ENCODE results near the gene ORM2.

The ORM2 gene

DNA sequence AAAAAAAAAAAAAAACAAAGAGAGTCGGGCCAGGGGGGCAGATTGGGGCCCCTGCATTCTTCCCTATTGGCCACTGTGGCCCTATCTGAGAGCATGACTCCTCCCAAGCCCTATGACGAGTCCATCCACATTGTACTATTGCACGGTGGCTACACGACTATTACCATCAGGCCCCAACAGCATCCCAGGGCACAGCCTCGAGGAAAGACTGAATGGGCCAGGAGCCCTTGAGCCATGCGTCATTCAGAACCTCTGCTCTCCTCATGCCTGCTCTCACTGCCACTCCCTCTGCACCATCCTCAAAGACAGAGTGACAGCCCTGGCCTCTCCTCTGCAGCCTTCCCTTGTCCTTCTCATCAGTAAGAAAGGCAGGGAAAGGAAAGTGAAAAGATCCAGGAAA, 26.9 kb upstream of the ORM2 start:
- Histone ChIP-seq H3K27ac (ENCODE audit: insufficient read depth in 1 of 2, low read depth in 1 of 2, low read length in 2 of 2, poor library complexity in 1 of 2, severe bottlenecking in 2 of 2) (no peak overlapping the region), H3K4me1 (ENCODE audit: control extremely low read depth in 1 of 4, control insufficient read depth in 4 of 4, insufficient read depth in 4 of 4, low read length in 3 of 4) (no peaks in the 10 kb centered on the region), H3K4me3 (ENCODE audit: control insufficient read depth in 1 of 7, extremely low read depth in 1 of 7, insufficient read depth in 4 of 7, low read depth in 2 of 7, low read length in 6 of 7) (no peak overlapping the region), H3K27me3 (replicated peaks in 2 of 5; ENCODE audit: control insufficient read depth in 4 of 5, insufficient read depth in 5 of 5, low read length in 4 of 5) (peaks cover 0 to 6% (median 0%) of the 10 kb centered on the region in 5 experiments), H3K36me3 (ENCODE audit: control insufficient read depth in 4 of 4, insufficient read depth in 4 of 4, low read length in 3 of 4) (no peaks in the 10 kb centered on the region), H3K9me3 (ENCODE audit: control extremely low read depth in 1 of 5, control insufficient read depth in 4 of 5, insufficient read depth in 2 of 5, low read depth in 1 of 5, low read length in 4 of 5) (no peaks in the 10 kb centered on the region)
- WGBS (ENCODE audit: insufficient coverage) = 90% methylated on average over 5 of the region's 6 CpGs
- POLR2A ChIA-PET = no interaction called here
- DNase-seq = no peak
- CTCF ChIA-PET = interaction anchor here (2.5 kb wide), 1 partner anchor 194 kb away, joined by 12 read pairs; no protein-coding TSS in a partner anchor

- H3K4me1 ChIP-seq (ENCODE audit: control extremely low read depth in 1 of 4, control insufficient read depth in 4 of 4, insufficient read depth in 4 of 4, low read length in 3 of 4) = no peaks in the 10 kb centered on the region
- 83% methylated on average over 4 of the region's 5 CpGs for WGBS (ENCODE audit: insufficient coverage)
- ChIA-PET POLR2A (interaction anchor here (0.6 kb wide), 1 partner anchor 239 kb away, joined by 3 read pairs; no protein-coding TSS in a partner anchor), CTCF (interaction anchor here (1.4 to 2.5 kb wide), 3 partner anchors 195 to 222 kb away, joined by 3 to 12 read pairs (median 6); no protein-coding TSS in a partner anchor)
- DNase-seq = no peak
- H3K4me3 ChIP-seq (ENCODE audit: control insufficient read depth in 1 of 7, extremely low read depth in 1 of 7, insufficient read depth in 4 of 7, low read depth in 2 of 7, low read length in 6 of 7) = no peak overlapping the region
- no peaks in the 10 kb centered on the region for H3K9me3 ChIP-seq (ENCODE audit: control extremely low read depth in 1 of 5, control insufficient read depth in 4 of 5, insufficient read depth in 2 of 5, low read depth in 1 of 5, low read length in 4 of 5)
- H3K36me3 ChIP-seq (ENCODE audit: control insufficient read depth in 4 of 4, insufficient read depth in 4 of 4, low read length in 3 of 4) = no peaks in the 10 kb centered on the region
- no peak overlapping the region for H3K27ac ChIP-seq (ENCODE audit: insufficient read depth in 1 of 2, low read depth in 1 of 2, low read length in 2 of 2, poor library complexity in 1 of 2, severe bottlenecking in 2 of 2)
- peaks cover 0 to 6% (median 0%) of the 10 kb centered on the region in 5 experiments for H3K27me3 ChIP-seq (replicated peaks in 2 of 5; ENCODE audit: control insufficient read depth in 4 of 5, insufficient read depth in 5 of 5, low read length in 4 of 5)
These were observed 26.1 kb upstream of the ORM2 start for GRCh38 chr9:114303571-114303970.

DNA sequence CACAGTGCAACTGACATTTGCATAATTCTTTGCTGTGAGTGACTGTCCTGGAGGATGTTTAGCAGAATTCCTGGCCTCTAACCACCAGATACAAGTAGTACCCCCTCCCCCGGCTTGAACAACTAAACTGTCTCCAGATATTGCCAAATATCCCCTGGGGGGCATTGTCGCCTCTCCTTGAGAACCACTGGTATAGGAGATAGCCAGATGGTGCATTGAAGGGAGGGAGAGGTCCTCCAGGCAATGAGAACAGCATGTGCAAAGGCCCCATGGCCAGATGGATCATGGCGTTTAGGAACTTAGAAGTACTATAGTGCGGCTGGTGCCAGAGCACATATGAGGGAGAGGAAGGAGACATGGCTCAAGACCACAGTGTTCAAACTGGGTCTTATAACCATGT, 25.7 kb upstream of the ORM2 start:
- Histone ChIP-seq H3K27ac (ENCODE audit: insufficient read depth in 1 of 2, low read depth in 1 of 2, low read length in 2 of 2, poor library complexity in 1 of 2, severe bottlenecking in 2 of 2) (no peak overlapping the region), H3K4me3 (ENCODE audit: control insufficient read depth in 1 of 7, extremely low read depth in 1 of 7, insufficient read depth in 4 of 7, low read depth in 2 of 7, low read length in 6 of 7) (no peak overlapping the region), H3K27me3 (replicated peaks in 2 of 5; ENCODE audit: control insufficient read depth in 4 of 5, insufficient read depth in 5 of 5, low read length in 4 of 5) (peaks cover 0 to 6% (median 0%) of the 10 kb centered on the region in 5 experiments), H3K9me3 (ENCODE audit: control extremely low read depth in 1 of 5, control insufficient read depth in 4 of 5, insufficient read depth in 2 of 5, low read depth in 1 of 5, low read length in 4 of 5) (no peaks in the 10 kb centered on the region), H3K4me1 (ENCODE audit: control extremely low read depth in 1 of 4, control insufficient read depth in 4 of 4, insufficient read depth in 4 of 4, low read length in 3 of 4) (no peaks in the 10 kb centered on the region), H3K36me3 (ENCODE audit: control insufficient read depth in 4 of 4, insufficient read depth in 4 of 4, low read length in 3 of 4) (no peaks in the 10 kb centered on the region)
- ChIA-PET CTCF (interaction anchor here (1.2 to 2.5 kb wide), 5 partner anchors 164 to 222 kb away, joined by 3 to 12 read pairs (median 4); no protein-coding TSS in a partner anchor), POLR2A (interaction anchor here (0.6 kb wide), 1 partner anchor 239 kb away, joined by 3 read pairs; no protein-coding TSS in a partner anchor)
- WGBS (ENCODE audit: insufficient coverage) = 97% methylated on average over 3 of the region's 4 CpGs
- DNase-seq = no peak

- Histone ChIP-seq H3K27ac (ENCODE audit: insufficient read depth in 1 of 2, low read depth in 1 of 2, low read length in 2 of 2, poor library complexity in 1 of 2, severe bottlenecking in 2 of 2) (no peak overlapping the region), H3K36me3 (ENCODE audit: control insufficient read depth in 4 of 4, insufficient read depth in 4 of 4, low read length in 3 of 4) (no peaks in the 10 kb centered on the region), H3K4me1 (ENCODE audit: control extremely low read depth in 1 of 4, control insufficient read depth in 4 of 4, insufficient read depth in 4 of 4, low read length in 3 of 4) (no peaks in the 10 kb centered on the region), H3K4me3 (ENCODE audit: control insufficient read depth in 1 of 7, extremely low read depth in 1 of 7, insufficient read depth in 4 of 7, low read depth in 2 of 7, low read length in 6 of 7) (no peak overlapping the region), H3K27me3 (replicated peaks in 2 of 5; ENCODE audit: control insufficient read depth in 4 of 5, insufficient read depth in 5 of 5, low read length in 4 of 5) (peaks cover 0 to 6% (median 0%) of the 10 kb centered on the region in 5 experiments), H3K9me3 (ENCODE audit: control extremely low read depth in 1 of 5, control insufficient read depth in 4 of 5, insufficient read depth in 2 of 5, low read depth in 1 of 5, low read length in 4 of 5) (no peaks in the 10 kb centered on the region)
- no peak for DNase-seq
- ChIA-PET POLR2A (interaction anchor here (0.6 kb wide), 1 partner anchor 238 kb away, joined by 3 read pairs; no protein-coding TSS in a partner anchor), CTCF (interaction anchor here (1.2 to 2.5 kb wide), 5 partner anchors 165 to 223 kb away, joined by 3 to 12 read pairs (median 4); no protein-coding TSS in a partner anchor)
- 93% methylated on average over 9 of the region's 10 CpGs for WGBS (ENCODE audit: insufficient coverage)
These were observed 25.1 kb upstream of the ORM2 start for GRCh38 chr9:114304416-114305188.

- Histone ChIP-seq H3K27ac (ENCODE audit: insufficient read depth in 1 of 2, low read depth in 1 of 2, low read length in 2 of 2, poor library complexity in 1 of 2, severe bottlenecking in 2 of 2) (no peak overlapping the region), H3K36me3 (ENCODE audit: control insufficient read depth in 4 of 4, insufficient read depth in 4 of 4, low read length in 3 of 4) (no peaks in the 10 kb centered on the region), H3K4me1 (ENCODE audit: control extremely low read depth in 1 of 4, control insufficient read depth in 4 of 4, insufficient read depth in 4 of 4, low read length in 3 of 4) (no peaks in the 10 kb centered on the region), H3K27me3 (replicated peaks in 2 of 5; ENCODE audit: control insufficient read depth in 4 of 5, insufficient read depth in 5 of 5, low read length in 4 of 5) (peaks cover 0 to 6% (median 0%) of the 10 kb centered on the region in 5 experiments), H3K4me3 (ENCODE audit: control insufficient read depth in 1 of 7, extremely low read depth in 1 of 7, insufficient read depth in 4 of 7, low read depth in 2 of 7, low read length in 6 of 7) (no peak overlapping the region), H3K9me3 (ENCODE audit: control extremely low read depth in 1 of 5, control insufficient read depth in 4 of 5, insufficient read depth in 2 of 5, low read depth in 1 of 5, low read length in 4 of 5) (no peaks in the 10 kb centered on the region)
- ChIA-PET POLR2A (no interaction called here), CTCF (interaction anchor here (0.8 to 1.1 kb wide), 2 partner anchors 18 to 197 kb away, joined by 3 to 5 read pairs; no protein-coding TSS in a partner anchor)
- DNase-seq = no peak
- WGBS (ENCODE audit: insufficient coverage) = 95% methylated on average over 2 of the region's 6 CpGs
These were observed 21.8 kb upstream of the ORM2 start for GRCh38 chr9:114307899-114308267.

- 94% methylated on average over 11 of the region's 13 CpGs for WGBS (ENCODE audit: insufficient coverage)
- H3K4me1 ChIP-seq (ENCODE audit: control extremely low read depth in 1 of 4, control insufficient read depth in 4 of 4, insufficient read depth in 4 of 4, low read length in 3 of 4) = no peaks in the 10 kb centered on the region
- H3K27ac ChIP-seq (ENCODE audit: insufficient read depth in 1 of 2, low read depth in 1 of 2, low read length in 2 of 2, poor library complexity in 1 of 2, severe bottlenecking in 2 of 2) = no peak overlapping the region
- H3K9me3 ChIP-seq (ENCODE audit: control extremely low read depth in 1 of 5, control insufficient read depth in 4 of 5, insufficient read depth in 2 of 5, low read depth in 1 of 5, low read length in 4 of 5) = no peaks in the 10 kb centered on the region
- CTCF ChIA-PET = interaction anchor here (0.7 to 1.1 kb wide), 4 partner anchors 9 to 198 kb away, joined by 3 to 5 read pairs (median 3); no protein-coding TSS in a partner anchor
- H3K36me3 ChIP-seq (ENCODE audit: control insufficient read depth in 4 of 4, insufficient read depth in 4 of 4, low read length in 3 of 4) = no peaks in the 10 kb centered on the region
- no peak overlapping the region for H3K4me3 ChIP-seq (ENCODE audit: control insufficient read depth in 1 of 7, extremely low read depth in 1 of 7, insufficient read depth in 4 of 7, low read depth in 2 of 7, low read length in 6 of 7)
- POLR2A ChIA-PET = no interaction called here
- no peak for DNase-seq
- peaks cover 0 to 6% (median 0%) of the 10 kb centered on the region in 5 experiments for H3K27me3 ChIP-seq (replicated peaks in 2 of 5; ENCODE audit: control insufficient read depth in 4 of 5, insufficient read depth in 5 of 5, low read length in 4 of 5)
These were observed 21.2 kb upstream of the ORM2 start for GRCh38 chr9:114308361-114308950.

DNA sequence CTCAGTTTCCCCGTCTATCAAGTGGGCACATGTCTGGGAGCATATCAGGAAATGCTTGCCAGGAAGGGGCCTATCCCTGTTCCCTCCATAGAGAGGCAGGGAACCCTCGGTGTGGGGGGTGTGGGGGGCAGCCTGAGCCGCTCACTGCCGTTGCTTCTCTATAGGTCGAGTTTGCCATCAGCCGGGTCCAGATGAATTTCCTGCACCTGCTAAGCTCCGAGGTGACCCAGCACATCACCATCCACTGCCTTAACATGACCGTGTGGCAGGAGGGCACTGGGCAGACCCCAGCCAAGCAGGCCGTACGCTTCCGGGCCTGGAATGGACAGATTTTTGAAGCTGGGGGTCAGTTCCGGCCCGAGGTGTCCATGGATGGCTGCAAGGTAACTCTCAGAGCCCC, 20.6 kb upstream of the ORM2 start:
- no peak overlapping the region for H3K27ac ChIP-seq (ENCODE audit: insufficient read depth in 1 of 2, low read depth in 1 of 2, low read length in 2 of 2, poor library complexity in 1 of 2, severe bottlenecking in 2 of 2)
- CTCF ChIA-PET = interaction anchor here (0.7 to 0.9 kb wide), 2 partner anchors 9 to 158 kb away, joined by 3 read pairs; no protein-coding TSS in a partner anchor
- peaks cover 0 to 6% (median 0%) of the 10 kb centered on the region in 5 experiments for H3K27me3 ChIP-seq (replicated peaks in 2 of 5; ENCODE audit: control insufficient read depth in 4 of 5, insufficient read depth in 5 of 5, low read length in 4 of 5)
- no peaks in the 10 kb centered on the region for H3K9me3 ChIP-seq (ENCODE audit: control extremely low read depth in 1 of 5, control insufficient read depth in 4 of 5, insufficient read depth in 2 of 5, low read depth in 1 of 5, low read length in 4 of 5)
- DNase-seq = no peak
- 96% methylated on average over 8 of the region's 13 CpGs for WGBS (ENCODE audit: insufficient coverage)
- POLR2A ChIA-PET = no interaction called here
- H3K4me3 ChIP-seq (ENCODE audit: control insufficient read depth in 1 of 7, extremely low read depth in 1 of 7, insufficient read depth in 4 of 7, low read depth in 2 of 7, low read length in 6 of 7) = no peak overlapping the region
- no peaks in the 10 kb centered on the region for H3K36me3 ChIP-seq (ENCODE audit: control insufficient read depth in 4 of 4, insufficient read depth in 4 of 4, low read length in 3 of 4)
- H3K4me1 ChIP-seq (ENCODE audit: control extremely low read depth in 1 of 4, control insufficient read depth in 4 of 4, insufficient read depth in 4 of 4, low read length in 3 of 4) = no peaks in the 10 kb centered on the region

All from common myeloid progenitor, CD34-positive (primary cell).